DMS153 treated with DMSO at 0.1 percent for 48 hours (cell line): Measurements from ENCODE around the gene EGLN1.

Source experiments
- DNase-seq: peaks from one replicate; lab custom pipeline; 2025; ENCODE audit not compliant: unreplicated experiment; lab: John Stamatoyannopoulos, UW

EGLN1 gene

GRCh38 chr1:231421546-231421970 lies 529 bp downstream of the EGLN1 start:
- DNase-seq, result no peak

- peak; percentile 72 for DNase-seq
Observed at GRCh38 chr1:231420959-231421545, 1.0 kb downstream of the EGLN1 start.

- DNase-seq, result peak; percentile 21
Observed at GRCh38 chr1:231420299-231420958, 1.7 kb downstream of the EGLN1 start.

- no peak for DNase-seq
Observed at GRCh38 chr1:231419738-231420298, 2.3 kb downstream of the EGLN1 start.

GRCh38 chr1:231419147-231419546 lies 2.9 kb downstream of the EGLN1 start:
- DNase-seq, result no peak

- no peak for DNase-seq
Observed at GRCh38 chr1:231418741-231419107, 3.4 kb downstream of the EGLN1 start.

- no peak for DNase-seq
Observed at GRCh38 chr1:231418101-231418740, 3.9 kb downstream of the EGLN1 start.

GRCh38 chr1:231417513-231417912 lies 4.6 kb downstream of the EGLN1 start:
- no peak for DNase-seq

GRCh38 chr1:231416901-231417300 lies 5.2 kb downstream of the EGLN1 start:
- no peak for DNase-seq

- DNase-seq, result no peak
Observed at GRCh38 chr1:231415018-231415583, 7.0 kb downstream of the EGLN1 start.

GRCh38 chr1:231414260-231415016 lies 7.6 kb downstream of the EGLN1 start:
- no peak for DNase-seq

GRCh38 chr1:231413749-231414082 lies 8.4 kb downstream of the EGLN1 start:
- DNase-seq, result no peak

- DNase-seq, result no peak
Observed at GRCh38 chr1:231411036-231411531, 11.0 kb downstream of the EGLN1 start.

GRCh38 chr1:231410036-231410612 lies 12.0 kb downstream of the EGLN1 start:
- DNase-seq, result no peak

GRCh38 chr1:231408528-231409094 lies 13.5 kb downstream of the EGLN1 start:
- no peak for DNase-seq

- DNase-seq, result no peak
Observed at GRCh38 chr1:231407547-231408396, 14.3 kb downstream of the EGLN1 start.

- no peak for DNase-seq
Observed at GRCh38 chr1:231407049-231407448, 15.0 kb downstream of the EGLN1 start.

- no peak for DNase-seq
Observed at GRCh38 chr1:231404318-231404717, 17.8 kb downstream of the EGLN1 start.

GRCh38 chr1:231401478-231401877 lies 20.6 kb downstream of the EGLN1 start:
- DNase-seq, result no peak
